IMR-90 (cell line): ENCODE results near the gene SLC5A10.

Experiments
- CEBPB ChIP-seq: IDR thresholded peaks from 2 replicates; pipeline ENCODE4 v1.6.1; 2012; ENCODE audit warnings: low read depth, low read length, improper control_type of control experiment
- CTCF ChIP-seq: conservative IDR thresholded peaks from 2 replicates; pipeline ENCODE4 v1.5.1; 2012; ENCODE audit warnings: mild to moderate bottlenecking, low read depth, low read length, improper control_type of control experiment
- ELK1 ChIP-seq: fragments of 150-350 bp; IDR thresholded peaks from 2 replicates; pipeline ENCODE4 v1.6.1; 2016; ENCODE audit warnings: low read depth, mild to moderate bottlenecking, low read length, moderate library complexity, borderline replicate concordance
- MXI1 ChIP-seq: IDR thresholded peaks from 2 replicates; pipeline ENCODE4 v1.6.1; 2012; ENCODE audit warnings: low read depth, mild to moderate bottlenecking, low read length, moderate library complexity, borderline replicate concordance
- NFE2L2 ChIP-seq: fragments of 150-350 bp; IDR thresholded peaks from 2 replicates; pipeline ENCODE4 v1.6.1; 2016; ENCODE audit warnings: low read depth, mild to moderate bottlenecking, low read length
- POLR2A ChIP-seq: IDR thresholded peaks from 2 replicates; pipeline ENCODE4 v1.6.1; 2012; ENCODE audit warnings: mild to moderate bottlenecking, low read depth, low read length
- RAD21 ChIP-seq: IDR thresholded peaks from 2 replicates; pipeline ENCODE4 v1.6.1; 2012; ENCODE audit warnings: low read length, improper control_type of control experiment
- SMC3 ChIP-seq: fragments of 150-350 bp; IDR thresholded peaks from 2 replicates; pipeline ENCODE4 v1.6.1; 2016; ENCODE audit warnings: low read depth, mild to moderate bottlenecking, antibody characterized with exemption, low read length, moderate library complexity

GRCh38 chr17:19001907-19002590 is 50.1 kb downstream of the SLC5A10 start:
- no peak for TF ChIP-seq CTCF
- TF ChIP-seq ELK1: no peak
- no peak for TF ChIP-seq POLR2A
- no peak for TF ChIP-seq RAD21
- no peak for TF ChIP-seq NFE2L2
- TF ChIP-seq MXI1: no peak
- TF ChIP-seq CEBPB: no peak
- TF ChIP-seq SMC3: no peak
